T47D (cell line): ENCODE data around the gene FAM118B.

Experiments used
- DNase-seq, 2 experiments: peaks; one replicate each; pipeline versions ENCODE4 v3.0.0 to v3.0.0-alpha.2; 2011 to 2012; ENCODE audit warnings: low read depth in 1 of 2, low spot score in 1 of 2
- JUND ChIP-seq: IDR thresholded peaks from 2 replicates; pipeline ENCODE4 v1.6.1; 2012; ENCODE audit warnings: low read depth
- in situ Hi-C: cut with HindIII; loops from 2 replicates; pipeline ENCODE4 v1.10.0; 2016; ENCODE audit warnings: low sequenced_read_pairs, low pct_unique_long_range_greater_than_20kb

Gene FAM118B

GRCh38 chr11:126174816-126175215 lies 36.8 kb upstream of the FAM118B start:
- TF ChIP-seq JUND = no peak
- in situ Hi-C loops = loop anchor here (25.0 kb wide), 1 partner anchor 263 kb away; the partner anchor contains the start of genes DDX25 and PUS3
- DNase-seq = no peak

GRCh38 chr11:126175393-126175792 lies 36.2 kb upstream of the FAM118B start:
- in situ Hi-C loops = loop anchor here (25.0 kb wide), 1 partner anchor 263 kb away; the partner anchor contains the start of genes DDX25 and PUS3
- DNase-seq = no peak
- TF ChIP-seq JUND = no peak

- in situ Hi-C loops = loop anchor here (25.0 kb wide), 1 partner anchor 265 kb away; the partner anchor contains the start of genes DDX25 and PUS3
- DNase-seq = no peak
Observed at GRCh38 chr11:126176853-126177470, 34.6 kb upstream of the FAM118B start.

GRCh38 chr11:126181939-126182730 lies 29.4 kb upstream of the FAM118B start:
- in situ Hi-C loops = loop anchor here (25.0 kb wide), 1 partner anchor 270 kb away; the partner anchor contains the start of genes DDX25 and PUS3
- no peak for TF ChIP-seq JUND
- no peak for DNase-seq

More at GRCh38 chr11:126176853-126177470, 34.6 kb upstream of the FAM118B start:
- TF ChIP-seq JUND = no peak

- DNase-seq = no peak
- TF ChIP-seq JUND = no peak
- in situ Hi-C loops = loop anchor here (25.0 kb wide), 1 partner anchor 271 kb away; the partner anchor contains the start of genes DDX25 and PUS3
Observed at GRCh38 chr11:126182787-126183445, 28.7 kb upstream of the FAM118B start.

- in situ Hi-C loops = loop anchor here (25.0 kb wide), 1 partner anchor 273 kb away; the partner anchor contains the start of genes DDX25 and PUS3
- no peak for DNase-seq
- no peak for TF ChIP-seq JUND
Observed at GRCh38 chr11:126185259-126186024, 26.1 kb upstream of the FAM118B start.

GRCh38 chr11:126186025-126186698 lies 25.4 kb upstream of the FAM118B start:
- in situ Hi-C loops = loop anchor here (25.0 kb wide), 1 partner anchor 274 kb away; the partner anchor contains the start of genes DDX25 and PUS3
- no peak for DNase-seq
- no peak for TF ChIP-seq JUND

GRCh38 chr11:126186708-126187529 lies 24.7 kb upstream of the FAM118B start:
- no peak for DNase-seq
- no peak for TF ChIP-seq JUND
- in situ Hi-C loops = loop anchor here (25.0 kb wide), 1 partner anchor 275 kb away; the partner anchor contains the start of genes DDX25 and PUS3

- no peak for TF ChIP-seq JUND
- DNase-seq = peak in 1 of 2 experiments; percentile 71
- in situ Hi-C loops = loop anchor here (25.0 kb wide), 1 partner anchor 276 kb away; the partner anchor contains the start of genes DDX25 and PUS3
Observed at GRCh38 chr11:126188332-126189108, 23.1 kb upstream of the FAM118B start.
